Stimulated activated effector memory CD8-positive, alpha-beta T cell treated with anti-CD3 and anti-CD28 coated beads, Interleukin-12 subunit alpha, Interleukin-12 subunit beta, amount 100 ng/mL, for 72 hours (primary cell): ENCODE data around the gene PCDHGA11.

Experiments used
- ATAC-seq: fragments of 150-1000 bp; cut with Tn5 transposase; 2 replicates; pipeline ENCODE4 v1.10.0; 2021
- DNase-seq, 2 donors: peaks; one replicate each; pipeline ENCODE4 v3.0.0; 2021 to 2022; ENCODE audit warnings: low spot score in 2 of 2
- H3K27ac Mint-ChIP-seq: one replicate; pipeline ENCODE4 v1.8.0; 2022; ENCODE audit warnings: mild to moderate bottlenecking, mixed read lengths
- H3K36me3 Mint-ChIP-seq: one replicate; pipeline ENCODE4 v1.8.0; 2022; ENCODE audit warnings: mild to moderate bottlenecking, mixed read lengths
- H3K4me1 Mint-ChIP-seq: one replicate; pipeline ENCODE4 v1.8.0; 2022; ENCODE audit warnings: mixed read lengths
- H3K4me3 Mint-ChIP-seq: one replicate; pipeline ENCODE4 v1.8.0; 2022; ENCODE audit warnings: mild to moderate bottlenecking, mixed read lengths
- H3K9me3 Mint-ChIP-seq: one replicate; pipeline ENCODE4 v1.8.0; 2022; ENCODE audit warnings: mixed read lengths

PCDHGA11 gene

DNA sequence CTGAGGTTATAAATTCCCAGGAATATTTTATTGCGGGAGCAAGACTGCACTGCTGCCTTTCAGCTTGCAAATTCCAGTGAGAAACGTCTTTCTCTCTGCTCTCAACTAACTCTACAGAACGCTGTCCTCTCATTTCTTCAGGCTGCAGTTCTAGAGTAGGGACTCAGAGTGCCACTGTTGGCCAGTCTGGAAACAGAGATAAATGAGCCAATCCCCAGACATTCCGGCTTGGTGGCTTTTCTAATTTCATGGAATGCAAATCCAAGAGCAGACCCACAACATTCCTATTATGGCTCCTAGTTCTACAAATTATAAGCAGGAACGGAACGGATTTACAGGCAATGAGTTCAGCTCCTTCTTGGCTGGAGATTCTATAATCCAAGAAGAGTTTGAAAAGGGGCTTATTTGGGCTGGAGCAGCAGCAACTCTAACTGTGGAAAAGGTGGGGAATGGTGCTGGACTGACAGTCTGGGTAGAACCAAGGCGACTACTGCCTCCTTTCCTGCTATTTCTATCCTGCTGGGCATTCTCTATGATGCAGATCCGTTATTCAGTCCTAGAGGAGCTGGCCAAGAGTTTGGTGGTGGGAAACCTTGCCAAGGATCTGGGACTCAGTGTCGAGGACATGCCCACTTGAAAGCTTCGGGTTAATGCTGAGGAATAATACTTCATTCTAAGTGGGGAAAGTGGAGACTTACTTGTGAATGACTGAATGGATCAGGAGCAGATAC, 18.7 kb downstream of the PCDHGA11 start:
- ATAC-seq (no peak), DNase-seq (no peak)
- peaks cover 3% of the 10 kb centered on the region for H3K9me3 Mint-ChIP-seq
- no peaks in the 10 kb centered on the region for H3K36me3 Mint-ChIP-seq
- H3K4me1 Mint-ChIP-seq, result no peaks in the 10 kb centered on the region
- no peak overlapping the region for H3K4me3 Mint-ChIP-seq
- no peak overlapping the region for H3K27ac Mint-ChIP-seq

DNA sequence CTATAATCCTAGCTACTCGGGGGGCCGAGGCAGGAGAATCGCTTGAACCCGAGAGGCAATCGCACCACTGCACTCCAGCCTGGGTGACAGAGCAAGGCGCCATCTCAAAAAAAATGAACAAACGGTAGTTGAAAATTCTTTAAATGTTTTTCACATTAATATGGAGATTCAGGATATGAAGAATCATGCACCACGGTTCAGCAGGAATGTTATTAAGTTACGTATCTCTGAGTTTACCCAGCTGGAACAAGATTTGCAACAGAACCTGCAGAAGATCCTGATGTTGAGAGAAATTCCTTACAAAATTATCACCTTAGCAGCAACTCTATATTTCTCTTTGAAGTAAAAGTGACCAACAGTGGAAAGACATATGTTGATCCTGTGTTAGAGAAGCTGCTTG, 19.5 kb downstream of the PCDHGA11 start:
- Mint-ChIP-seq H3K9me3 (peaks cover 3% of the 10 kb centered on the region), H3K4me3 (no peak overlapping the region), H3K36me3 (no peaks in the 10 kb centered on the region), H3K4me1 (no peaks in the 10 kb centered on the region), H3K27ac (no peak overlapping the region)
- ATAC-seq, result no peak
- DNase-seq, result no peak

DNA sequence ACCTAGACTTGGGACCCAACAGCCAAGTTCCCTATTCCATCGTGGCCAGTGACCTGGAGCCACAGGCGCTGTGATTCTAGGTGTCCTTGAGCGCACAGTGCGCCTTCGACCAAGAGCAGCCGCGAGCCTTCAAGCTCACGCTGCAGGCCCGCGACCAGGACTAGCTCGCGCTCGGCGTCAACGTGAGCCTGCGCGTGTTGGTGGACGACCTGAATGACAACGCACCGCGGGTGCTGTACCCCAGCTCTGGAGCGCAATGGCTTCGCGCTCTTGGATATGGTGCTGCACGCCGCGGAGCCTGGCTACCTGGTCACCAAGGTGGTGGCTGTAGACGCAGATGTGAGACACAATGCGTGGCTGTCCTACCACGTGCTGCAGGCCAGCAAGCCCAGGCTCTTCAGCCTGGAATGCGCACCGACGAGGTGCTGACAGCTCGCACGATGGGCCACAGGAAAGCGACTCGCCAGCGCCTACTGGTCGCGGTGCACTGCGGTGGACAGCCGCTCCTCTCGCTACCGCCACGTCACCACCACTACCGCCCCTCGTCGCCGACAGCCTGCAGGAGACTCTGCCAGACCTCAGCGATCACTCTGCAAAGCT, 20.8 kb downstream of the PCDHGA11 start:
- no peak overlapping the region for H3K27ac Mint-ChIP-seq
- no peak overlapping the region for H3K4me3 Mint-ChIP-seq
- H3K4me1 Mint-ChIP-seq, result no peaks in the 10 kb centered on the region
- H3K9me3 Mint-ChIP-seq, result peaks cover 3% of the 10 kb centered on the region
- DNase-seq, result no peak
- no peak for ATAC-seq
- no peaks in the 10 kb centered on the region for H3K36me3 Mint-ChIP-seq

DNA sequence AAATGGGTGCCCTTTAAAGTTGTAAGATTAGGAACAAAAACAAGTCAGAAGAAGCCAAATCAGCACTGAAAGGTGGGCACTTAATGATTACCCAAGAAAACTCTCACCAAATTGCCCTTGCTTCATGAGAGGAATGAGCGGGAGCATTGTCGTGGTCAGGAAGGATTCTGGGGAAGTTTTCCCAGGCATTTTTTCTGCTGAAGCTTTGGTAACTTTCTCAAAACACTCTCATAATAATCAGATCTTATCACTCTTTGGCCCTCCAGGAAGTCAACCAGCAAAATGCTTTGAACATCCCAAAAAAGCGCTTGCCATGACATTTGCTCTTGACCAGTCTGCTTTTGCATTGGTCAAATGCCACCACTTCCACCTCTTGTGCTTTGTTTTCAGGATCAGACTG, 44.5 kb downstream of the PCDHGA11 start:
- DNase-seq, result no peak
- no peaks in the 10 kb centered on the region for H3K4me1 Mint-ChIP-seq

More for the DNA sequence above, 44.5 kb downstream of the PCDHGA11 start:
- no peak for ATAC-seq
- Mint-ChIP-seq H3K4me3 (no peak overlapping the region), H3K9me3 (no peaks in the 10 kb centered on the region), H3K36me3 (no peaks in the 10 kb centered on the region), H3K27ac (no peak overlapping the region)
